Chondrocyte (in vitro differentiated cells): ENCODE data around the gene TOM1L2. TPM values are rescaled to one million over a fixed set of nuclear protein-coding genes. Genes with fewer than 3 reads are reported as not detected.

Experiments
- DNase-seq: peaks from one replicate; pipeline ENCODE4 v3.0.0; 2021; ENCODE audit warnings: mixed read lengths, low spot score
- H3K27ac Mint-ChIP-seq: one replicate; pipeline ENCODE4 v1.8.0; 2021; ENCODE audit warnings: mild to moderate bottlenecking, moderate library complexity, mixed read lengths; ENCODE audit not compliant: unreplicated experiment
- H3K27me3 Mint-ChIP-seq: 2 replicates; pipeline ENCODE4 v1.8.0; 2021; ENCODE audit warnings: low read depth, mixed read lengths
- H3K36me3 Mint-ChIP-seq: 2 replicates; pipeline ENCODE4 v1.8.0; 2021; ENCODE audit warnings: low read depth, mixed read lengths
- H3K4me1 Mint-ChIP-seq: 2 replicates; pipeline ENCODE4 v1.8.0; 2021; ENCODE audit warnings: low read depth, mild to moderate bottlenecking, mixed read lengths
- H3K4me3 Mint-ChIP-seq: one replicate; pipeline ENCODE4 v1.8.0; 2021; ENCODE audit warnings: mild to moderate bottlenecking, moderate library complexity, mixed read lengths; ENCODE audit not compliant: unreplicated experiment
- H3K9me3 Mint-ChIP-seq: 2 replicates; pipeline ENCODE4 v1.8.0; 2021; ENCODE audit warnings: low read depth, mixed read lengths
- total RNA-seq: library from RNA; stranded (reverse); gene quantifications from 3 replicates; pipeline ENCODE4 v1.2.1, GENCODE V29; 2021
- TF ChIP-seq, protein P1 (sequence below): fragments of 200-600 bp; sonication (generic); IDR thresholded peaks from 2 replicates; pipeline ENCODE4 v1.5.0; 2021; ENCODE audit warnings: antibody characterized with exemption, mild to moderate bottlenecking, moderate library complexity

The TOM1L2 gene
- total RNA-seq, 1 donor from 2014 or later: 56.1 TPM

DNA sequence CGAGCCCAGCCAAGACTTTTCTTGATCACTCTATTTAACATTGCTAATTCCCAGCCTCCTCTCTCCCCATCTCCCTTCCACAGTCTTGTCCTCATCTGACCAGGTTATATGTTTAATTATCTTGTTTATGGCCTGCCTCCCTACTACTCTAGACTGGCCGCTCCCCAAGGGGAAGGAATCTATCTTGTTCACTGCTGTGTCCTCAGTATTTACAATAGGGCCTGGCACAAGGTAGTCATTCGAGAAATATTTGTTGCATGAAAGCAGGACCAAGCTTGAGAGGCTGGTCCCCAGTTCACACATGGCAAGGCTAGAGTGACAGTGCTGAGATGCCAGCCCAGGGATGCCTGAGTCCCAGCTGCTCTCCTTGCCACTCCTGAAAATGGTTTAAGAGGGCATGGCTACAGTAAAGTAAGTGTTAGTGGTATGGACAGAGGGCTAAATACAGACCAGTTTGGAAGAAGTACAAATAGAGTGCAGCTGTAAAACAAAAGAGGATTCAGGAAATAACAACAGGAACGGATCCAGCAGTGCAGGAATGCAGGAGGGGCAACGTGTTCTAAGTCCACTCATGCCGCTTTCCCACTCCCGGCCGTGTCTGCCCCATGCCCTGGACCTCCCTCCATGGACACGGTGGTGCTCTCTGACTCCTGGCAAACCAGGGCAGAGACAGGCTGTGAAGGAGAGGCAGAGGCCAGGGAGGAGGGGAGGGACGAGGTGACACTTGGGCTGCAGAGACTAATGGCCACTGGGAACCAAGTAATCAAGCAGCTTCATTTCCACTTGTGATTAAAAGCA lies 65.6 kb downstream of the TOM1L2 start:
- Mint-ChIP-seq H3K4me3 (no peak overlapping the region), H3K4me1 (peaks cover 23% of the 10 kb centered on the region), H3K27ac (no peak overlapping the region), H3K36me3 (peaks cover 21% of the 10 kb centered on the region), H3K27me3 (no peaks in the 10 kb centered on the region), H3K9me3 (no peaks in the 10 kb centered on the region)
- peak; percentile 56 for DNase-seq
- TF ChIP-seq, protein P1, sequence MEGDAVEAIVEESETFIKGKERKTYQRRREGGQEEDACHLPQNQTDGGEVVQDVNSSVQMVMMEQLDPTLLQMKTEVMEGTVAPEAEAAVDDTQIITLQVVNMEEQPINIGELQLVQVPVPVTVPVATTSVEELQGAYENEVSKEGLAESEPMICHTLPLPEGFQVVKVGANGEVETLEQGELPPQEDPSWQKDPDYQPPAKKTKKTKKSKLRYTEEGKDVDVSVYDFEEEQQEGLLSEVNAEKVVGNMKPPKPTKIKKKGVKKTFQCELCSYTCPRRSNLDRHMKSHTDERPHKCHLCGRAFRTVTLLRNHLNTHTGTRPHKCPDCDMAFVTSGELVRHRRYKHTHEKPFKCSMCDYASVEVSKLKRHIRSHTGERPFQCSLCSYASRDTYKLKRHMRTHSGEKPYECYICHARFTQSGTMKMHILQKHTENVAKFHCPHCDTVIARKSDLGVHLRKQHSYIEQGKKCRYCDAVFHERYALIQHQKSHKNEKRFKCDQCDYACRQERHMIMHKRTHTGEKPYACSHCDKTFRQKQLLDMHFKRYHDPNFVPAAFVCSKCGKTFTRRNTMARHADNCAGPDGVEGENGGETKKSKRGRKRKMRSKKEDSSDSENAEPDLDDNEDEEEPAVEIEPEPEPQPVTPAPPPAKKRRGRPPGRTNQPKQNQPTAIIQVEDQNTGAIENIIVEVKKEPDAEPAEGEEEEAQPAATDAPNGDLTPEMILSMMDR: no peak

DNA sequence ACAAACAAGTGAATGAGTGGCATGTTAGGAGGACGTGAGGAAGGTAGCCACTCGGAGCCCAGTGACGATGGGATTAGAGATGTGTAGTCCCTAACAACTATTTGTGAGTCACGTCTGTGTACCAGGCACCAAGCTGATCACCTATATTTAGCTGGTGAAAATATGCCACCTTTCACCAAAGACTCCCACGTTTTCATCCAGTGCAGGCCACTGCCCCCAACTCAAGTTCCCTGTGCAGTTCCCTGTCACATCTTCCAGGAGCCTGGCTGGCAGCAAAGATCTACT lies 67.2 kb downstream of the TOM1L2 start:
- Mint-ChIP-seq H3K36me3 (peaks cover 21% of the 10 kb centered on the region), H3K4me1 (peaks cover 39% of the 10 kb centered on the region), H3K4me3 (no peak overlapping the region), H3K9me3 (no peaks in the 10 kb centered on the region), H3K27ac (no peak overlapping the region), H3K27me3 (no peaks in the 10 kb centered on the region)
- TF ChIP-seq, protein P1: no peak
- no peak for DNase-seq

DNA sequence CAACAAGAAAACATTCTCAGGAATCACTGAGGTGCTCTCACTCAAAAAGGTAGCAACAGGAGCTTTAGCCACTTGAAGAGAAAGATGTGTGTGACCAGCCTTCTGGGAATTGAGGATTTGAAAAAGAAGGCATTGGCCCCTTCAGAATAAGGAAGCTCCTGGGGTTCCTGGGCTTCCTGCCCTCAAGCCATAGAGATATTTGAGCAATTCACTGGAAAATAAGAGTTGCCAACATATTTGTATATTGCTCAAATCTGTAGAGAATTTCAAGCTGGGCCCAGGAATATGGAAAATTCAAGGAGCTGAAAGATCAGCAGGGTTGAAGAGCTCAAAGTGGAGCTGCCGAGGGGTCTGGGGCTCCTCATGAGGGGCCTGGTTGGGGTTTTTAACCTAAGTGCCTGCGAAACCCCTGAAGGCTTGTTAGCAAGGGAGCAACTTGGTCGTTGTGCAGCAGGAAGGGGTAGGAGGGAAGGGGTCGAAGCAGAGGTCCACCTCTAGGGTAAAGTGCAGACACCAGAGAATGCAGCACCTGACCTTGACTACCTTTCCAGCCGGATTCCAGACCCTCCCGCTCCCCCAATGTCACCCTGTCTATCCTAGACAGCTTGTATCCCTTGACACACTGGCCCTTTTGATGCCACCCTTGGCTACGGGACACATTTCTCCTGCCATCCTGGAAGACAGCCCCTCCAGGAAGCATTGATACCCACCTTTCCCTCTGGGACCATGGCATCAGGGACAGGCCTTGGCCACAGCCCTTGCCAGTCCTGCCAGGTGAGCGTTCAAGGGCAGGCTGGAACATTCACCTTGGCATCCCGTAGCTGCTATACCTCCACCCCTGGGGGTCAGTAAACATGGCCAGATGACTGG lies 67.8 kb downstream of the TOM1L2 start:
- Mint-ChIP-seq H3K36me3 (peaks cover 21% of the 10 kb centered on the region), H3K9me3 (no peaks in the 10 kb centered on the region), H3K4me1 (peaks cover 44% of the 10 kb centered on the region), H3K27ac (peak overlapping the region; percentile 12), H3K27me3 (no peaks in the 10 kb centered on the region), H3K4me3 (no peak overlapping the region)
- TF ChIP-seq, protein P1: no peak
- peak; percentile 40 for DNase-seq

DNA sequence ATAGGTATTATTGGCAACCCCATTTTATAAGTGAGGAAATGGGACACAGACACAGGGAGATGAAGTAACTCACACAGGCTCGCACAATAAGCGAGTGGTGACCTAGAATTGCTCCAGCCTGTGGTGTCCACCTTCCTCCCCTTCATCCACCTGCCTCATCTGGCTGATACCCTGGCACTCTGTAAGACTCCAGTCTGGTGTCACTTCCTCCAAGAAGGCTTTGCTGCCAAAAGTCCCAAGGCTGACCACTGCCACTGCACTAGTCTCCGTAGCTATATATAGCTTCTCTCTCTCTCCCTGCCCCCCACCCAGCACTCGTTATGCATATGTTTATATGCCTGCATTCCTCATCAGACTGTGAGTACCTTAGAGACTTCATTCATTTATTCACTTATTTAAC lies 69.3 kb downstream of the TOM1L2 start:
- Mint-ChIP-seq H3K4me3 (no peak overlapping the region), H3K27ac (no peak overlapping the region), H3K36me3 (peaks cover 26% of the 10 kb centered on the region), H3K27me3 (no peaks in the 10 kb centered on the region), H3K9me3 (no peaks in the 10 kb centered on the region), H3K4me1 (peaks cover 44% of the 10 kb centered on the region)
- peak; percentile 7 for DNase-seq
- TF ChIP-seq, protein P1: no peak

DNA sequence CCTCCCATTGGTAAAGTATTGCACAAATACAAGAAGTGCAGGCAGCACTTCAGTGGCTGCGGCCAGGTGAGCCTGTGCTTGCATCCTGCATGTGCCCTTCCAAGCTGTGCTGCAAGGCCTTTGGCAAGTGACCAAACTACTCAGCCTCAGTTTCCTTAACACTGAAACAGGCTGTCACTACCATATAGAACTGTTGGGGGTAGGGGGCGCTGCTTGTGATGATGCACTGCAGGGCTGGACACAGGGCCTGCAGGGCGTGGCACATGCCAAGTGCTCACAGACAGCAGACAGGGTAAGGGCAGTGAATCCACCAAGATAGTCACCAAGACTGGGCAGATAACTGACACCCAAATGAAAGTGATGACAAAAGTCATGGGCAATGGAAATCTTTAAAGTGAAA lies 69.8 kb downstream of the TOM1L2 start:
- Mint-ChIP-seq H3K27ac (no peak overlapping the region), H3K4me1 (peaks cover 47% of the 10 kb centered on the region)

More for the DNA sequence above, 69.8 kb downstream of the TOM1L2 start:
- TF ChIP-seq, protein P1: peak; percentile 11
- H3K36me3 Mint-ChIP-seq: peaks cover 28% of the 10 kb centered on the region
- no peaks in the 10 kb centered on the region for H3K9me3 Mint-ChIP-seq
- H3K4me3 Mint-ChIP-seq: no peak overlapping the region
- H3K27me3 Mint-ChIP-seq: no peaks in the 10 kb centered on the region
- DNase-seq: peak; percentile 68
